HepG2 (cell line): Measurements from ENCODE around the gene CMIP. TPM values are rescaled to one million over a fixed set of nuclear protein-coding genes. Genes with fewer than 3 reads are reported as not detected.

Experiments used
- DPF2 ChIP-seq: sonication (generic); formaldehyde crosslinking; IDR thresholded peaks from 2 replicates; pipeline ENCODE4 v1.4.0; 2020; ENCODE audit warnings: mild to moderate bottlenecking, low read depth, missing genetic modification reagents, borderline replicate concordance
- FOXA1 ChIP-seq, 2 experiments: fragments of 450-650 bp in 1 of 2; sonication (generic) in 1 of 2; formaldehyde crosslinking in 1 of 2; IDR thresholded peaks; 2 replicates each; pipeline versions ENCODE4 v1.4.0 to v1.6.1; 2016 to 2020; ENCODE audit warnings: missing genetic modification reagents in 1 of 2
- HOXD1 ChIP-seq: sonication (generic); formaldehyde crosslinking; IDR thresholded peaks from 2 replicates; pipeline ENCODE4 v1.5.0; 2020; ENCODE audit warnings: missing genetic modification reagents
- KLF6 ChIP-seq: IDR thresholded peaks from 2 replicates; pipeline ENCODE4 v1.8.0; 2016; ENCODE audit warnings: missing biosample characterization, missing genetic modification reagents
- NCOA1 ChIP-seq: sonication (generic); formaldehyde crosslinking; IDR thresholded peaks from 2 replicates; pipeline ENCODE4 v1.9.0; 2021; ENCODE audit warnings: missing genetic modification reagents
- PAF1 ChIP-seq: IDR thresholded peaks from 2 replicates; pipeline ENCODE4 v1.6.1; 2016; ENCODE audit warnings: missing genetic modification reagents, missing compliant biosample characterization
- RBFOX2 ChIP-seq: fragments of 200-400 bp; formaldehyde crosslinking; IDR thresholded peaks from 2 replicates; pipeline ENCODE4 v1.6.1; 2017; ENCODE audit warnings: low read depth, mild to moderate bottlenecking, low read length
- RCOR2 ChIP-seq: IDR thresholded peaks from 2 replicates; pipeline ENCODE4 v1.6.1; 2016; ENCODE audit warnings: missing biosample characterization, missing genetic modification reagents
- SP4 ChIP-seq: sonication (generic); formaldehyde crosslinking; IDR thresholded peaks from 2 replicates; pipeline ENCODE4 v1.8.1; 2023; ENCODE audit warnings: mild to moderate bottlenecking, missing genetic modification reagents
- ZNF543 ChIP-seq: sonication (generic); formaldehyde crosslinking; IDR thresholded peaks from 2 replicates; pipeline ENCODE4 v1.4.0; 2020; ENCODE audit warnings: mild to moderate bottlenecking, missing genetic modification reagents
- ZNF720 ChIP-seq: sonication (generic); formaldehyde crosslinking; IDR thresholded peaks from 2 replicates; pipeline ENCODE4 v1.4.0; 2020; ENCODE audit warnings: missing genetic modification reagents
- ZNF724P ChIP-seq: sonication (generic); formaldehyde crosslinking; IDR thresholded peaks from 2 replicates; pipeline ENCODE4 v1.8.0; 2022; ENCODE audit warnings: missing genetic modification reagents, borderline replicate concordance
- ZNF780A ChIP-seq: sonication (generic); formaldehyde crosslinking; IDR thresholded peaks from 2 replicates; pipeline ENCODE4 v1.8.0; 2022; ENCODE audit warnings: mild to moderate bottlenecking, missing genetic modification reagents, moderate library complexity
- polyA plus RNA-seq, 8 experiments: library from polyadenylated mRNA; depleted of rRNA in 3 of 8; stranded (reverse) in 7 of 8; unstranded in 1 of 8; fragments of >200 nt; fragmentation: Illumina TruSeq in 4 of 8; extraction: Trizol in 4 of 8; gene quantifications; 2 replicates each; pipeline versions ENCODE4 v1.2.1 to v1.2.3, GENCODE V29; 2011 to 2016; ENCODE audit warnings: low read depth in 4 of 8, missing spikeins in 1 of 8, mixed read lengths in 1 of 8; ENCODE audit not compliant: insufficient read depth in 1 of 8
- total RNA-seq, 5 experiments: library from RNA; depleted of rRNA; stranded (reverse); fragments of >200 nt; fragmentation: Illumina TruSeq; extraction: Trizol; gene quantifications; 2 replicates each; pipeline ENCODE4 v1.2.3, GENCODE V29; 2016; ENCODE audit warnings: low read depth in 1 of 5
- TF ChIP-seq, protein P1 (sequence below): sonication (generic); formaldehyde crosslinking; IDR thresholded peaks from 2 replicates; pipeline ENCODE4 v1.5.1; 2020; ENCODE audit warnings: mild to moderate bottlenecking, missing genetic modification reagents, borderline replicate concordance
- TF ChIP-seq, protein P2 (sequence below): sonication (generic); formaldehyde crosslinking; IDR thresholded peaks from 2 replicates; pipeline ENCODE4 v1.4.0; 2020; ENCODE audit warnings: mild to moderate bottlenecking, missing genetic modification reagents
- TF ChIP-seq, protein P3 (sequence below): sonication (generic); formaldehyde crosslinking; IDR thresholded peaks from 2 replicates; pipeline ENCODE4 v1.4.0; 2020; ENCODE audit warnings: missing genetic modification reagents
- TF ChIP-seq, protein P4 (sequence below): fragments of 450-650 bp; IDR thresholded peaks from 2 replicates; pipeline ENCODE4 v1.6.1; 2017
- TF ChIP-seq, protein P5 (sequence below): sonication (generic); formaldehyde crosslinking; IDR thresholded peaks from 2 replicates; pipeline ENCODE4 v1.5.0; 2020; ENCODE audit warnings: missing genetic modification reagents, mild to moderate bottlenecking, borderline replicate concordance

CMIP gene
- total and polyA plus RNA-seq, 2 of the 13 experiments (the other 11 are each of a cell fraction or from before 2014, with no cell fraction given): 10.9 to 18.1 TPM

DNA sequence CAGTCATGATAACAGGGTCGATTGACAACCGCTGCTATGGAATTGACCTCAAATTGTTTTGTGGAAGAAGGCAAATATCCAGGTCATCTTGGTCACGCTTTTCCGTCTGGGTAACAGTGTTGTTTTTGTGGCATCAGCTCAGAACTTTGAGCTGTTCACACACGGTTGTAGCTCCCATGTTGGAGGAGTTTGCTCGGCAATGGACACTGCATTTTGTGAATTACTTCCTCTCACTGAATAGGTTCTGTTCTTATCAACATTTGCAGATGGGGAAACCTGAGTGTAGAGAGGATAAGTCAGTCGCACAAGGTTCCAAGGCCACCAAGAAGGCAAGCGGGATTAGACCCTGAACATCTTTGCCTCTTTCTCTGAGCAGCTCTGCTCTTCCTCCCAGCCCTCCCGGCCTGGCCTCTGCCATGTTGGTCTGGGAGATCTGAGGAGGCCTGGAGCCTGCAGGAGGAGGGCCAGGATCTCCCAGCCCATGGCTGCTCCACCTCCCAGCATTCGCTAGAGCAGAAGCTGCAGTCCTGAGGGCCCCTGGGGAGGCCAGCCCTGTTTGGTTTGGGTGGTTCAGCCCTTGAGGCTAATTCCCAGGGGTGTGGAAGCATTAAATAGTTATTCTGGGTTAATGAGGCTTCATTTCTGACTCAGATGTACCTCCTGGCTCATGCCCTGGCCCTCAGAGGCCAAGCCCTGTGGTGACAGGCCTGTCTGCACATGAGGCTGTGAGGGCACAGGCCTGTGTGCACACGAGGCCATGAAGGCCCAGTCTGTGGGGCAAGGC, 180.3 kb downstream of the CMIP start (continued):
- no peak for TF ChIP-seq NCOA1 (CRISPR knock-in tag)
- TF ChIP-seq, protein P1, sequence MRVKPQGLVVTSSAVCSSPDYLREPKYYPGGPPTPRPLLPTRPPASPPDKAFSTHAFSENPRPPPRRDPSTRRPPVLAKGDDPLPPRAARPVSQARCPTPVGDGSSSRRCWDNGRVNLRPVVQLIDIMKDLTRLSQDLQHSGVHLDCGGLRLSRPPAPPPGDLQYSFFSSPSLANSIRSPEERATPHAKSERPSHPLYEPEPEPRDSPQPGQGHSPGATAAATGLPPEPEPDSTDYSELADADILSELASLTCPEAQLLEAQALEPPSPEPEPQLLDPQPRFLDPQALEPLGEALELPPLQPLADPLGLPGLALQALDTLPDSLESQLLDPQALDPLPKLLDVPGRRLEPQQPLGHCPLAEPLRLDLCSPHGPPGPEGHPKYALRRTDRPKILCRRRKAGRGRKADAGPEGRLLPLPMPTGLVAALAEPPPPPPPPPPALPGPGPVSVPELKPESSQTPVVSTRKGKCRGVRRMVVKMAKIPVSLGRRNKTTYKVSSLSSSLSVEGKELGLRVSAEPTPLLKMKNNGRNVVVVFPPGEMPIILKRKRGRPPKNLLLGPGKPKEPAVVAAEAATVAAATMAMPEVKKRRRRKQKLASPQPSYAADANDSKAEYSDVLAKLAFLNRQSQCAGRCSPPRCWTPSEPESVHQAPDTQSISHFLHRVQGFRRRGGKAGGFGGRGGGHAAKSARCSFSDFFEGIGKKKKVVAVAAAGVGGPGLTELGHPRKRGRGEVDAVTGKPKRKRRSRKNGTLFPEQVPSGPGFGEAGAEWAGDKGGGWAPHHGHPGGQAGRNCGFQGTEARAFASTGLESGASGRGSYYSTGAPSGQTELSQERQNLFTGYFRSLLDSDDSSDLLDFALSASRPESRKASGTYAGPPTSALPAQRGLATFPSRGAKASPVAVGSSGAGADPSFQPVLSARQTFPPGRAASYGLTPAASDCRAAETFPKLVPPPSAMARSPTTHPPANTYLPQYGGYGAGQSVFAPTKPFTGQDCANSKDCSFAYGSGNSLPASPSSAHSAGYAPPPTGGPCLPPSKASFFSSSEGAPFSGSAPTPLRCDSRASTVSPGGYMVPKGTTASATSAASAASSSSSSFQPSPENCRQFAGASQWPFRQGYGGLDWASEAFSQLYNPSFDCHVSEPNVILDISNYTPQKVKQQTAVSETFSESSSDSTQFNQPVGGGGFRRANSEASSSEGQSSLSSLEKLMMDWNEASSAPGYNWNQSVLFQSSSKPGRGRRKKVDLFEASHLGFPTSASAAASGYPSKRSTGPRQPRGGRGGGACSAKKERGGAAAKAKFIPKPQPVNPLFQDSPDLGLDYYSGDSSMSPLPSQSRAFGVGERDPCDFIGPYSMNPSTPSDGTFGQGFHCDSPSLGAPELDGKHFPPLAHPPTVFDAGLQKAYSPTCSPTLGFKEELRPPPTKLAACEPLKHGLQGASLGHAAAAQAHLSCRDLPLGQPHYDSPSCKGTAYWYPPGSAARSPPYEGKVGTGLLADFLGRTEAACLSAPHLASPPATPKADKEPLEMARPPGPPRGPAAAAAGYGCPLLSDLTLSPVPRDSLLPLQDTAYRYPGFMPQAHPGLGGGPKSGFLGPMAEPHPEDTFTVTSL: peak; percentile 71; the same call in 1 of the 2 replicates
- TF ChIP-seq, protein P2, sequence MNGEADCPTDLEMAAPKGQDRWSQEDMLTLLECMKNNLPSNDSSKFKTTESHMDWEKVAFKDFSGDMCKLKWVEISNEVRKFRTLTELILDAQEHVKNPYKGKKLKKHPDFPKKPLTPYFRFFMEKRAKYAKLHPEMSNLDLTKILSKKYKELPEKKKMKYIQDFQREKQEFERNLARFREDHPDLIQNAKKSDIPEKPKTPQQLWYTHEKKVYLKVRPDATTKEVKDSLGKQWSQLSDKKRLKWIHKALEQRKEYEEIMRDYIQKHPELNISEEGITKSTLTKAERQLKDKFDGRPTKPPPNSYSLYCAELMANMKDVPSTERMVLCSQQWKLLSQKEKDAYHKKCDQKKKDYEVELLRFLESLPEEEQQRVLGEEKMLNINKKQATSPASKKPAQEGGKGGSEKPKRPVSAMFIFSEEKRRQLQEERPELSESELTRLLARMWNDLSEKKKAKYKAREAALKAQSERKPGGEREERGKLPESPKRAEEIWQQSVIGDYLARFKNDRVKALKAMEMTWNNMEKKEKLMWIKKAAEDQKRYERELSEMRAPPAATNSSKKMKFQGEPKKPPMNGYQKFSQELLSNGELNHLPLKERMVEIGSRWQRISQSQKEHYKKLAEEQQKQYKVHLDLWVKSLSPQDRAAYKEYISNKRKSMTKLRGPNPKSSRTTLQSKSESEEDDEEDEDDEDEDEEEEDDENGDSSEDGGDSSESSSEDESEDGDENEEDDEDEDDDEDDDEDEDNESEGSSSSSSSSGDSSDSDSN (CRISPR knock-in tag): peak; percentile 69
- TF ChIP-seq ZNF780A (CRISPR knock-in tag): no peak
- peak; percentile 71 for TF ChIP-seq RCOR2 (CRISPR knock-in tag)
- TF ChIP-seq ZNF543 (CRISPR knock-in tag): 0 out of 2 replicates have a peak, but pooled peaks have one; percentile 61
- TF ChIP-seq ZNF720 (CRISPR knock-in tag): no peak
- no peak for TF ChIP-seq RBFOX2
- peak; percentile 11; the same call in 1 of the 2 replicates for TF ChIP-seq SP4 (CRISPR knock-in tag)
- TF ChIP-seq, protein P3, sequence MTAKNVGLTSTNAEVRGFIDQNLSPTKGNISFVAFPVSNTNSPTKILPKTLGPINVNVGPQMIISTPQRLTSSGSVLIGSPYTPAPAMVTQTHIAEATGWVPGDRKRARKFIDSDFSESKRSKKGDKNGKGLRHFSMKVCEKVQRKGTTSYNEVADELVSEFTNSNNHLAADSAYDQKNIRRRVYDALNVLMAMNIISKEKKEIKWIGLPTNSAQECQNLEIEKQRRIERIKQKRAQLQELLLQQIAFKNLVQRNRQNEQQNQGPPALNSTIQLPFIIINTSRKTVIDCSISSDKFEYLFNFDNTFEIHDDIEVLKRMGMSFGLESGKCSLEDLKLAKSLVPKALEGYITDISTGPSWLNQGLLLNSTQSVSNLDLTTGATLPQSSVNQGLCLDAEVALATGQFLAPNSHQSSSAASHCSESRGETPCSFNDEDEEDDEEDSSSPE: no peak
- no peak for TF ChIP-seq PAF1
- no peak for TF ChIP-seq KLF6 (CRISPR knock-in tag)
- TF ChIP-seq ZNF724P (CRISPR knock-in tag): 0 out of 2 replicates have a peak, but pooled peaks have one; percentile 37
- TF ChIP-seq, protein P4, sequence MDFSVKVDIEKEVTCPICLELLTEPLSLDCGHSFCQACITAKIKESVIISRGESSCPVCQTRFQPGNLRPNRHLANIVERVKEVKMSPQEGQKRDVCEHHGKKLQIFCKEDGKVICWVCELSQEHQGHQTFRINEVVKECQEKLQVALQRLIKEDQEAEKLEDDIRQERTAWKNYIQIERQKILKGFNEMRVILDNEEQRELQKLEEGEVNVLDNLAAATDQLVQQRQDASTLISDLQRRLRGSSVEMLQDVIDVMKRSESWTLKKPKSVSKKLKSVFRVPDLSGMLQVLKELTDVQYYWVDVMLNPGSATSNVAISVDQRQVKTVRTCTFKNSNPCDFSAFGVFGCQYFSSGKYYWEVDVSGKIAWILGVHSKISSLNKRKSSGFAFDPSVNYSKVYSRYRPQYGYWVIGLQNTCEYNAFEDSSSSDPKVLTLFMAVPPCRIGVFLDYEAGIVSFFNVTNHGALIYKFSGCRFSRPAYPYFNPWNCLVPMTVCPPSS: no peak
- TF ChIP-seq FOXA1 (IDR thresholded peaks at IDR 0.05): no peak
- TF ChIP-seq FOXA1 (CRISPR knock-in tag; IDR thresholded peaks at IDR 0.05): peak; percentile 74
- TF ChIP-seq DPF2 (CRISPR knock-in tag): 0 out of 2 replicates have a peak, but pooled peaks have one; percentile 63
- peak; percentile 65; the same call in 1 of the 2 replicates for TF ChIP-seq HOXD1 (CRISPR knock-in tag)
- TF ChIP-seq, protein P5, sequence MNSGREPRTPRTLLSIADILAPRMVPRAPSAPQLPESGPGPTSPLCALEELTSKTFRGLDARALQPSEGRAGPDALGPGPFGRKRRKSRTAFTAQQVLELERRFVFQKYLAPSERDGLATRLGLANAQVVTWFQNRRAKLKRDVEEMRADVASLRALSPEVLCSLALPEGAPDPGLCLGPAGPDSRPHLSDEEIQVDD (CRISPR knock-in tag): 0 out of 2 replicates have a peak, but pooled peaks have one; percentile 66
